Measurements from ENCODE around the gene CALHM6.

DNA sequence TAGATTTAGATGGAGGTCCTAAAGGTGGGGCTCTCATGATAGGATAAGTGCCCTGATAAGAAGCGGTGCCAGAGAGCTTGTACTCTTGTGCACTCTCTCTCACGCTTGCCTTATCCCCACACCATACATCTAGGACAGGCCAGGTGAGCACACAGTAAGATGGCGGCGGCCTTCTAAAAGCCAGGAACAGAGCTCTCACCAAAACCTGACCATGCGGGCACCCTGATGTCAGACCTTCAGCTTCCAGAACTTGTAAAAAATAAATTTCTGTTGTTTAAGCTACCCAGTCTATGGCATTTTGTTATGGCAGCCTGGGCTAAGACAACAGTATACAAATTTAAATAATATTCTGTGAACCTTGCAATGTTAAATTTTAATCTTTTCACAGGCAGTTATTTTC, 40.8 kb upstream of the CALHM6 start:
- TF ChIP-seq GATA2 (IDR thresholded peaks at IDR 0.05; ENCODE audit: low read depth, low read length) (no peak), GATA3 (IDR thresholded peaks at IDR 0.05; ENCODE audit: low read depth, low read length) (no peak)

Measured in SH-SY5Y (cell line).